Measurements from ENCODE around the gene WDR64. TPM values are rescaled to one million over a fixed set of nuclear protein-coding genes. Genes with fewer than 3 reads are reported as not detected.
"Not testable (repeated sequence)": the region's sequence is repeated elsewhere in the genome, so short reads cannot be mapped to it uniquely, and the experiment has no call there.

Gene WDR64
- total RNA-seq, 6 experiments from 2014 or later: 0.17 to 0.27 TPM; not detected in 4

DNA sequence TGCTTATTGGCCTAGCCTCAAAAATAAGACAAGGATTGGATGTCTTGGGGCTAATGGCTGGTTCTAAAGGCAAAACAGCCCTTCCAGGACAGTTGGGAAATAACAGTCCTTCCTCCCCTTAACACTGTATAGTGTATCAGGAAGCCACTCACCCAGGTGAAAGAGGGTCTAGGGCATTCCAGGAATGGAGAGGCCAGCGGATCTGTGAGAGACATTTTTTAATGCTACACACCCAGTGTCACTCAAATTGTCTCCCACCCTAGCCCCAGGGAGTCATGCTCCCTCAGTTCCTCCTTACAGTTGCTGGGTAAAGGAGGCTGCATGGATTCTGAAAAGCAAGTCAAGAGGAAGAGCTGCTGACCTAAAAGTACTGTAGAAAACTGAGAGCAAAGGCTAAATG, 171.8 kb downstream of the WDR64 start:
- Histone ChIP-seq H3K36me3 (no peaks in the 10 kb centered on the region), H3K27ac (no peak overlapping the region), H3K27me3 (no peaks in the 10 kb centered on the region), H3K9me3 (no peaks in the 10 kb centered on the region), H3K4me3 (no peak overlapping the region), H3K4me1 (peaks cover 0 to 7% (median 0%) of the 10 kb centered on the region in 4 donors)
- ATAC-seq (no peak), DNase-seq (no peak)
- intact Hi-C loops (cut with DNase I): no loop called here
- TF ChIP-seq, protein P1, sequence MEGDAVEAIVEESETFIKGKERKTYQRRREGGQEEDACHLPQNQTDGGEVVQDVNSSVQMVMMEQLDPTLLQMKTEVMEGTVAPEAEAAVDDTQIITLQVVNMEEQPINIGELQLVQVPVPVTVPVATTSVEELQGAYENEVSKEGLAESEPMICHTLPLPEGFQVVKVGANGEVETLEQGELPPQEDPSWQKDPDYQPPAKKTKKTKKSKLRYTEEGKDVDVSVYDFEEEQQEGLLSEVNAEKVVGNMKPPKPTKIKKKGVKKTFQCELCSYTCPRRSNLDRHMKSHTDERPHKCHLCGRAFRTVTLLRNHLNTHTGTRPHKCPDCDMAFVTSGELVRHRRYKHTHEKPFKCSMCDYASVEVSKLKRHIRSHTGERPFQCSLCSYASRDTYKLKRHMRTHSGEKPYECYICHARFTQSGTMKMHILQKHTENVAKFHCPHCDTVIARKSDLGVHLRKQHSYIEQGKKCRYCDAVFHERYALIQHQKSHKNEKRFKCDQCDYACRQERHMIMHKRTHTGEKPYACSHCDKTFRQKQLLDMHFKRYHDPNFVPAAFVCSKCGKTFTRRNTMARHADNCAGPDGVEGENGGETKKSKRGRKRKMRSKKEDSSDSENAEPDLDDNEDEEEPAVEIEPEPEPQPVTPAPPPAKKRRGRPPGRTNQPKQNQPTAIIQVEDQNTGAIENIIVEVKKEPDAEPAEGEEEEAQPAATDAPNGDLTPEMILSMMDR (IDR thresholded peaks at IDR 0.05): no peak
- TF ChIP-seq POLR2A (IDR thresholded peaks at IDR 0.05): no peak
- WGBS (ENCODE audit: insufficient coverage, low coverage, low lambda C conversion rate, missing lambda C conversion rate): 100% methylated on average over 1 of the region's 1 CpG

DNA sequence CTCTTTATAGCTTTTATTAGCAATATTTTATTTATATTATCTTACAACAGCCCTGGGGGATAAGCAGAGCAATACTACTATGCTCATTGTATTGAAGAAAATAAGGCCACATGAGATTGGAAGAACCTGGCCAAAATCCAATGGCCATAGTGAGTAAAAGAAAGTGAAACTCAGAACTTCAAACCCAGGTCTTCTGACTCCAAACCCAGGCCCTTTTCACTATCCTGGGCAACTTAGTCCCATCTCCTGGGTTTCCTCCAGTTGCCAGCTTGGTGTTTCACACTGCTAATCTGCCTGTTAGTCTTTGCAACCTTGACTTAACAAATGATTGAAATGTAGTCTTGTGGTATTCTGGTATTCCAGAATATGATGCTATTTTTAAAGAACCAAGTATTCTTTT, 173.5 kb downstream of the WDR64 start:
- intact Hi-C loops (cut with DNase I): no loop called here
- Histone ChIP-seq H3K4me3 (no peak overlapping the region), H3K4me1 (peaks cover 0 to 7% (median 0%) of the 10 kb centered on the region in 4 donors), H3K27me3 (no peaks in the 10 kb centered on the region), H3K9me3 (no peaks in the 10 kb centered on the region), H3K27ac (no peak overlapping the region), H3K36me3 (no peaks in the 10 kb centered on the region)
- DNase-seq (no peak), ATAC-seq (peak; percentile 36 to 79 (median 62))
- TF ChIP-seq POLR2A (IDR thresholded peaks at IDR 0.05): no peak
- TF ChIP-seq, protein P1 (IDR thresholded peaks at IDR 0.05): no peak

DNA sequence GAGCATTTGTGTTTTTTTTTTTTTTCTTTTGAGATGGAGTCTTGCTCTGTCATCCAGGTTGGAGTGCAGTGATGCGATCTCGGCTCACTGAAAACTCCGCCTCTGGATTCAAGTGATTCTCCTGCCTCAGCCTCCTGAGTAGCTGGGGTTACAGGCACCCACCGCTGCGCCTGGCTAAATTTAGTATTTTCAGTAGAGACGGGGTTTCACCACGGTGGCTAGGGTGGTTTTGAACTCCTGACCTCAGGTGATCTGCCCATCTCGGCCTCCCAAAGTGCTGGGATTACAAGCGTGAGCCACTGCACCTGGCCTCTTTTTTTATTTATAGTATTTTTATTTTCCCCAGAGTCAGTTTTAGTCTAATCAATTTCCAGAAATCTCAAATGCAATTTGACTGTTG, 174.5 kb downstream of the WDR64 start:
- not testable (repeated sequence) for H3K9me3 ChIP-seq
- 90% methylated on average over 7 of the region's 9 CpGs for WGBS (ENCODE audit: insufficient coverage, low coverage, low lambda C conversion rate, missing lambda C conversion rate)

DNA sequence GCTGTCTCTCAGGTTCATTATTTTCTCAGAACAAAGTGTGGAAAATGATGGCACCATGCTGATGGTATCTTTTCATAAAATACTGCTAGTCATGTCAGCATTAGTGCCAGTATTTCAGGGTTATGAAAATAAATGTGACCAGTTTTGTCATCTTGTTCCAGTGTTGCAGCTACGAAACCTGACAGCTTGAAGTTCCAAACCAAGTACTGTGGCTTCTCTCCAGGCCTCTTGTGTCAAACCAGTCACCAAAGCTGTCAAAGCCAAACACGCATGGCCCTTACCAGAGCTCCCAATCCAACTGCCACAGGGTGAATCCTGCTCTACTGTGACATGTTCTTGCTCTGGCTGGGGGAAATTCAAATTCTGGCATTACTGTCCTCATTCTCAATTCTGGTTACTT, 175.2 kb downstream of the WDR64 start:
- H3K9me3 ChIP-seq: no peaks in the 10 kb centered on the region
- 40% methylated on average over 1 of the region's 2 CpGs for WGBS (ENCODE audit: insufficient coverage, low coverage, low lambda C conversion rate, missing lambda C conversion rate)
- DNase-seq (no peak), ATAC-seq (no peak)
- H3K36me3 ChIP-seq: no peaks in the 10 kb centered on the region
- TF ChIP-seq, protein P1 (IDR thresholded peaks at IDR 0.05): no peak
- TF ChIP-seq POLR2A (IDR thresholded peaks at IDR 0.05): no peak
- intact Hi-C loops (cut with DNase I): no loop called here
- H3K4me1 ChIP-seq: peaks cover 0 to 7% (median 0%) of the 10 kb centered on the region in 4 donors
- H3K4me3 ChIP-seq: no peak overlapping the region
- no peaks in the 10 kb centered on the region for H3K27me3 ChIP-seq
- H3K27ac ChIP-seq: no peak overlapping the region

More for the DNA sequence above, 174.5 kb downstream of the WDR64 start:
- ATAC-seq; intact Hi-C loops (cut with DNase I); H3K4me1 ChIP-seq; H3K4me3 ChIP-seq; H3K27ac ChIP-seq; H3K27me3 ChIP-seq; DNase-seq; H3K36me3 ChIP-seq: not testable (repeated sequence)

DNA sequence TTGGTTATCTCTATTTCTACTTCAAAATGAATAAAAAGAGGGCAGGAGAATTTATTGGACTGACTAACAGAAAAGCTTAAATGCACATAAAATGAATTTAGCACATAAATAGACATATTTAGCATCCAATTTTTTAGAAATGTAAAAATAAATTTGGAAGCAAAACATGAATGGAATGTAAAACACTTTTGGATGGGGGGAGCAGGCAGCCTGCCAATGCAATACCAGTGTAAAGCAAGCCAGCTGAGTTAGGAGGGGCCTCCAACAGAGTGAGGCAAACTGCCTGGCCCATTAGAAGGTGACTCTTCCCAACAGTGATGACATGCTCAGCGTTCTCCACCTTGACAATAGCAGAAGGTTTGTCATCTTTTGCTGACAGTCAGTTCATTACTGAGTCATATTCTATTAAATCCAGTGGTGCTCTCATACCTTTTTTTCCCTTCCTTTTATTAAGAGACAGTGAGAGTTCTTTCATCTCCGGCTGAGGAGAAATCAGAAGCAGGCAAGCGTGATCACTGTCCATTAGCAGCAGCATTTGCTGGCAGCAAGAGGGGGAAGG, 176.5 kb downstream of the WDR64 start:
- DNase-seq (no peak), ATAC-seq (peak in 1 of 4 donors; percentile 66)
- H3K4me3 ChIP-seq: no peak overlapping the region
- intact Hi-C loops (cut with DNase I): no loop called here
- H3K4me1 ChIP-seq: peaks cover 0 to 7% (median 0%) of the 10 kb centered on the region in 4 donors
- 64% methylated on average over 3 of the region's 3 CpGs for WGBS (ENCODE audit: insufficient coverage, low coverage, low lambda C conversion rate, missing lambda C conversion rate)
- H3K27me3 ChIP-seq: no peaks in the 10 kb centered on the region
- TF ChIP-seq, protein P1 (IDR thresholded peaks at IDR 0.05): no peak
- TF ChIP-seq POLR2A (IDR thresholded peaks at IDR 0.05): no peak
- no peaks in the 10 kb centered on the region for H3K36me3 ChIP-seq
- no peaks in the 10 kb centered on the region for H3K9me3 ChIP-seq
- no peak overlapping the region for H3K27ac ChIP-seq
